GM20000 (cell line): ENCODE data around the gene IL2RA.

Experiments
- DNase-seq: peaks from one replicate; pipeline ENCODE4 v3.0.0; 2012; ENCODE audit warnings: low spot score
- CTCF ChIP-seq: IDR thresholded peaks from 2 replicates; pipeline ENCODE4 v1.5.1; 2012; ENCODE audit warnings: mild to moderate bottlenecking, control low read depth; ENCODE audit errors: extremely low read depth, missing control alignments

The IL2RA gene

GRCh38 chr10:6040205-6040604, 22.0 kb downstream of the IL2RA start:
- TF ChIP-seq CTCF: no peak
- no peak for DNase-seq

- TF ChIP-seq CTCF: no peak
- no peak for DNase-seq
Measured at GRCh38 chr10:6039711-6040110, 22.5 kb downstream of the IL2RA start.

- no peak for TF ChIP-seq CTCF
Measured at GRCh38 chr10:6038071-6038631, 24.0 kb downstream of the IL2RA start.

GRCh38 chr10:6037422-6037821, 24.7 kb downstream of the IL2RA start:
- no peak for DNase-seq
- TF ChIP-seq CTCF: no peak

More at GRCh38 chr10:6038071-6038631, 24.0 kb downstream of the IL2RA start:
- DNase-seq: no peak

GRCh38 chr10:6036861-6037321, 25.3 kb downstream of the IL2RA start:
- peak; percentile 45 for DNase-seq
- TF ChIP-seq CTCF: no peak

GRCh38 chr10:6035931-6036575, 26.1 kb downstream of the IL2RA start:
- TF ChIP-seq CTCF: no peak
- DNase-seq: no peak

GRCh38 chr10:6035101-6035834, 26.9 kb downstream of the IL2RA start:
- no peak for DNase-seq
- no peak for TF ChIP-seq CTCF
